Large intestine (tissue), 3 donors: ENCODE results near the gene ARFGAP3. TPM values are rescaled to one million over a fixed set of nuclear protein-coding genes. Genes with fewer than 3 reads are reported as not detected.

Experiments used
- DNase-seq, 2 donors: peaks; one replicate each; pipeline versions ENCODE4 v3.0.0 to v3.0.0-alpha.2; 2013
- H3K27ac ChIP-seq: one replicate; pipeline ENCODE4 v1.5.1; 2013; ENCODE audit warnings: low read length
- H3K27me3 ChIP-seq: 2 replicates; pipeline ENCODE4 v1.6.1; 2013; ENCODE audit warnings: low read length; ENCODE audit not compliant: control insufficient read depth, insufficient read depth
- H3K36me3 ChIP-seq: 2 replicates; pipeline ENCODE4 v1.6.1; 2013; ENCODE audit warnings: low read length; ENCODE audit not compliant: control insufficient read depth, insufficient read depth
- H3K4me1 ChIP-seq: one replicate; pipeline ENCODE4 v1.6.1; 2013; ENCODE audit warnings: low read length; ENCODE audit not compliant: control insufficient read depth, insufficient read depth
- H3K4me3 ChIP-seq: one replicate; pipeline ENCODE4 v1.5.1; 2013; ENCODE audit warnings: low read length
- H3K9me3 ChIP-seq: one replicate; pipeline ENCODE4 v1.6.1; 2013; ENCODE audit warnings: mild to moderate bottlenecking, low read depth, low read length, moderate library complexity; ENCODE audit not compliant: control insufficient read depth
- WGBS: methylation state at CpG from one replicate; pipeline ENCODE4 v1.1.5; 2013; ENCODE audit warnings: low lambda C conversion rate; ENCODE audit not compliant: insufficient coverage; 5-methylcytosine and 5-hydroxymethylcytosine counted together
- polyA plus RNA-seq: library from polyadenylated mRNA; unstranded; fragments of 120-200 nt; gene quantifications from one replicate; pipeline ENCODE4 v1.2.1, GENCODE V29; 2013

Gene ARFGAP3
- polyA plus RNA-seq, 1 donor = 70.8 TPM

- Histone ChIP-seq H3K4me1 (no peaks in the 10 kb centered on the region), H3K27ac (no peak overlapping the region), H3K4me3 (no peak overlapping the region), H3K9me3 (no peaks in the 10 kb centered on the region), H3K27me3 (no peaks in the 10 kb centered on the region), H3K36me3 (peaks cover 95% of the 10 kb centered on the region)
- DNase-seq = no peak
- WGBS = no CpG with 5 or more reads among the region's 8 CpGs
Observed at GRCh38 chr22:42877158-42877557, 20.1 kb upstream of the ARFGAP3 start.

GRCh38 chr22:42876041-42876440, 19.0 kb upstream of the ARFGAP3 start:
- H3K36me3 ChIP-seq = peaks cover 96% of the 10 kb centered on the region
- H3K27me3 ChIP-seq = no peaks in the 10 kb centered on the region
- no peak for DNase-seq
- no peak overlapping the region for H3K27ac ChIP-seq
- WGBS = no CpG with 5 or more reads among the region's 17 CpGs
- H3K9me3 ChIP-seq = no peaks in the 10 kb centered on the region
- H3K4me1 ChIP-seq = no peaks in the 10 kb centered on the region
- H3K4me3 ChIP-seq = no peak overlapping the region

GRCh38 chr22:42874010-42874409, 16.9 kb upstream of the ARFGAP3 start:
- DNase-seq = no peak
- Histone ChIP-seq H3K4me3 (no peak overlapping the region), H3K27me3 (no peaks in the 10 kb centered on the region), H3K4me1 (no peaks in the 10 kb centered on the region), H3K36me3 (peaks cover 90% of the 10 kb centered on the region), H3K9me3 (no peaks in the 10 kb centered on the region), H3K27ac (no peak overlapping the region)
- 100% methylated on average over 1 of the region's 7 CpGs for WGBS

DNA sequence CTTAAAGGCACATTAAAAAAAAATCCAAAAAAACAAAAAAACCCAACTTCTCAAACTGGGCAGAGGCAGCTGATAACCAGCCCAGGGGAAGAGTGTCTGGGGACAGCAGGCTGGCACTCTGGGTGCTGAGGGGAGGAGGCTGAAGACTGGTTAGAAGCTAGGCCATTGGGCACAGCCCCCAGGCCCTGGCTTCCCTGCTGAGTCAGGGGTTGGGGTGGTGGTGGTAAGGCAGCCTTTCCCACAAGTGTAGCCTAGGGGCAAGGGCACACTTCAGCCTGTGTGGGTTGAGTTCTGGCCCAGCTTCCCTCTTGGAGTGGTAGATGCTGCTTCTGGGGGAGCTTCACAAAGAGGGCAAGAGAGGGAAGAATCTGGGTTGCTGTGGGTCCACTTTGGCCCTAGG, 16.3 kb upstream of the ARFGAP3 start:
- Histone ChIP-seq H3K27me3 (no peaks in the 10 kb centered on the region), H3K36me3 (peaks cover 86% of the 10 kb centered on the region), H3K9me3 (no peaks in the 10 kb centered on the region), H3K27ac (no peak overlapping the region), H3K4me1 (no peaks in the 10 kb centered on the region), H3K4me3 (no peak overlapping the region)
- DNase-seq = no peak

DNA sequence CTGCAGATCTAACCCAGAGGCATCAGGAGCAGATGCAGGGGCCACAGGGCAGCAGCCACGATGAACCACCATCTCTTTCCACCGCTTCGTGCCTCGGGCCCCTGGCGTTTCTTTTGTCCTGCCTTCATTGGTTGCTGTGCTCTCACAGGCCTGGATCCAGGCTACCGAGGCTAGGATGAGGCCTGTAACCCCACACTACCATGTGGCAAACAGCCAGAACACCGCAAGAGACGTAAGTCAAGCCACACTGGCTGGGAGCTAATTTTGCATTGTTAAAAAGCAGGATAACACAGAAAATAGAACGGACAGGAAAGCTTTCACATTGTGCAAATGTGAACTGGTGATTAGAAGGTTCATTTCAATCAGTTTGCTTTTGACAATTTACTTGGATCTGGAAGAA, 15.7 kb upstream of the ARFGAP3 start:
- H3K27ac ChIP-seq = no peak overlapping the region

DNA sequence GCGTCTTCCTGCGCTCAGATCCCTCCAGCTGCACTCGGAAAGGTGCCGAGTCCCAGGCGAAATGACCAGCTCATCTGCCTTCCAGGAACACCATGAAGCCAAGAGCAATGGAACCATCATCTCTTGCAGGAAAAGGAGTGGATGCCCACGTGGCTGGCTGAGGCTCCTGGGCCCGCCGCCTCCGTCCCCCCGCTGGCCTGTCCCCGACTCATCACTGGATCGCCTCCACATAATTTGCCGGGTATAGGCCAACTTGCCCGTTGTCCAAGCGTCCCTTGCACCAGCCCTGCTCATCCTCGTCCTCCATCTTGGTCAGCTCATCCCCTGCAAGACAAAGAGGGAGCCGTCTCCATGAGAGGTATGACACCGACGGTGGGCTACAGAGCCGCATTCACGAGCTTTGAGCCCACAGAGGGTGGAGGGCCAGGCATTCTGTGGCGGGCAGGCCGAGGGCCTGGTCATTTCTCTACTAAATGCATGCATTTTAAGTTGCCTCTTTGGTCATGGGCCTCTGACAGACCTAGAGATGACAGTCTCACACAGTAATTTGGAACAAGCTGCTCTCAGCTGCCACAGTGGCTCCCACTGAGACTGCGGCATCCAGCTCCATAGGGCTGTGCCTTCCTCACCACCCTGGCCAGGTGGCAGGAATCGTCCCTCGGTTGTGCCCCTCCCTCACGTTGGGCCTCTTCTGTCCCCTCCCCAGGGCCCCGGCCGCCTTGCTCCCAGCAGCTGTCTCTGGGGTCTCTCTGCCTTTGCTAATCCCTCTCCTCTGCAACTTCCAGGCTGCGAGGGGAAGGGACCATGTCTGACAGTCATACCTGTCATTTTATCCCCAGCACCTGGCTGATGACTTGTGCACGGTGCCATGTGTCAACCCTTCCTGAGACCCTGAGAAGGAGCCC, 14.3 kb upstream of the ARFGAP3 start:
- Histone ChIP-seq H3K36me3 (peaks cover 67% of the 10 kb centered on the region), H3K27me3 (no peaks in the 10 kb centered on the region), H3K4me1 (no peaks in the 10 kb centered on the region), H3K27ac (no peak overlapping the region), H3K9me3 (no peaks in the 10 kb centered on the region), H3K4me3 (no peak overlapping the region)
- DNase-seq = no peak
- no CpG with 5 or more reads among the region's 31 CpGs for WGBS

More for the DNA sequence above, 15.7 kb upstream of the ARFGAP3 start:
- Histone ChIP-seq H3K4me3 (no peak overlapping the region), H3K4me1 (no peaks in the 10 kb centered on the region), H3K36me3 (peaks cover 80% of the 10 kb centered on the region), H3K9me3 (no peaks in the 10 kb centered on the region), H3K27me3 (no peaks in the 10 kb centered on the region)
- no CpG with 5 or more reads among the region's 9 CpGs for WGBS
- no peak for DNase-seq

DNA sequence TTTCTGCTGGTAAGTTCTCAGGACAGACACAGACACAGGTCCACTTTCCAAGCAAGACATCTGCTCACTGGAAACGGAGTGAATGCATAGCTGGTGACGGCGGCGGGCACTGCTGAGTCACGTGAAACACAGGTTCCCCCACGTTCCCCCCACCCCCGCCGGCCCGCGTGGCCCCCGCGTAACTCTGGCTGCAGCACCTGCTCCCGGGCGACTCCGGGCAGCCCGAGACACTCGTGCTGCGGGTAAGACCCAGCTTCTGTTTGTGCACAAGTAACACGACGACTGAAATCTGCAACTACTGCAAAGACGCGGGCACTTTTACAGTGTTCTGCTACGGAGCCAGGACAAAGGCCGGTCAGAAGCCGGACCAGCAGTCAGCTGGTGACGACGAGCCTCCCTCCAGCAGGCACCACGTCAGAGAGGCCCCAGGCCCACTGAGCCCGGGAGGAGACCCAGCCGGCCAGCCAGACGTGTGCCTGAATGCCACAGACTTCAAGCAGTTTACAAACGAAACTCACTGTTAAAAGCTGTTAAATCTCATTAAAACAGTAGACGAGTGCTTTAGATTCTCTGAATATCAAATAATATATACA, 12.9 kb upstream of the ARFGAP3 start:
- Histone ChIP-seq H3K9me3 (no peaks in the 10 kb centered on the region), H3K4me3 (no peak overlapping the region), H3K27me3 (no peaks in the 10 kb centered on the region), H3K36me3 (peaks cover 53% of the 10 kb centered on the region), H3K4me1 (no peaks in the 10 kb centered on the region), H3K27ac (no peak overlapping the region)
- WGBS = no CpG with 5 or more reads among the region's 33 CpGs
- no peak for DNase-seq

DNA sequence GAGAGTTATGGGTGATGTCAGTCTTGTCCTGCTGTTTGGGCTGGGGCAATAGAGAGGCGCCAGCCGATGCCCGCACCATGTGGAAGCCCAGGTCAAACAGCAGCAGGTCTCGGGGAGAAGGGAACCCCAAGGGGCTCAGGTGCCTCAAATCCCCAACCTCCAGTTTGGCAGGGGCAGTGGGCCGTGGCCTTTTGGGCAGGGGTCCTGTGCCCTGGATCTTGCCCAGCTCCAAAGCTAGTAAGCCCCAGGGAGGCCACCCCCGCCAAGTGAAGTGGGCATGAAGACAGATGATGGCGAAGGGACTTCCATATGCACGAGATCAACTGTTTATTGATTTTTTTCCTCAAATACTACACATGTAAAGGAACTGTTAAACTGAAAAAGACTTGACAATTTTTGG, 12.4 kb upstream of the ARFGAP3 start:
- Histone ChIP-seq H3K36me3 (peaks cover 49% of the 10 kb centered on the region), H3K27me3 (no peaks in the 10 kb centered on the region), H3K9me3 (no peaks in the 10 kb centered on the region), H3K4me1 (no peaks in the 10 kb centered on the region), H3K27ac (no peak overlapping the region), H3K4me3 (no peak overlapping the region)
- DNase-seq = no peak
- WGBS = no CpG with 5 or more reads among the region's 8 CpGs

GRCh38 chr22:42868751-42869251, 11.7 kb upstream of the ARFGAP3 start:
- H3K27me3 ChIP-seq = no peaks in the 10 kb centered on the region
- no CpG with 5 or more reads among the region's 16 CpGs for WGBS
- DNase-seq = no peak
- H3K4me1 ChIP-seq = no peaks in the 10 kb centered on the region
- H3K4me3 ChIP-seq = no peak overlapping the region
- H3K27ac ChIP-seq = no peak overlapping the region
- no peaks in the 10 kb centered on the region for H3K9me3 ChIP-seq
- H3K36me3 ChIP-seq = peaks cover 42% of the 10 kb centered on the region

DNA sequence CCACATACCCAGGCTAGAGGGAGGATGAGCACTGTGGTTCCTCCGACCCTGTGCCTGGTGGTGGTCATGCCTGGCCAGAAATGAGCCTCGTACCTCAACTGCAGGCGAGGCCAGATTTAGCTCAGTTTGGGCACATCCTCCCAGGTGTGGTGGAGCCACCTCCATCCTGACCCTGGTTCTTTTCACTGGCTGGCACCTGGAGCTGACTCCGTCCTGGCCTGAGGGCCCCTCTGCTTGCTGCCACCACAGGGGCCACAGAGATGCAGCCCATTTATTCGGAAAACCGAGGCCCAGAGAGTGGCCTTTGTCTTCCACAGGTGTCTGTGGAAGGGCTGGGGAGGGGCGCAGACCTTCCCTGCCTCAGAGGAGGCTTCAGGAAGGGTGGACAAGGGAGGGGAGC, 9.0 kb upstream of the ARFGAP3 start:
- H3K9me3 ChIP-seq = no peaks in the 10 kb centered on the region
- peaks cover 9% of the 10 kb centered on the region for H3K4me1 ChIP-seq
- no CpG with 5 or more reads among the region's 7 CpGs for WGBS
- no peak overlapping the region for H3K27ac ChIP-seq
- no peak overlapping the region for H3K4me3 ChIP-seq
- H3K27me3 ChIP-seq = no peaks in the 10 kb centered on the region
- no peak for DNase-seq
- H3K36me3 ChIP-seq = peaks cover 17% of the 10 kb centered on the region
